Thyroid gland (tissue), 4 donors: ENCODE results near the gene NUBP1.

ENCODE experiments used
- POLR2A ChIP-seq, 2 donors: fragments of 450-650 bp; IDR thresholded peaks; one replicate each; pipeline ENCODE4 v1.6.1; 2017; ENCODE audit warnings: antibody characterized with exemption in 2 of 2, mild to moderate bottlenecking in 2 of 2, moderate library complexity in 1 of 2
- TF ChIP-seq, protein P1 (sequence below), 6 experiments: fragments of 200-600 bp in 3 of 6; fragments of 450-650 bp in 3 of 6; sonication (generic) in 3 of 6; IDR thresholded peaks; one replicate each; pipeline ENCODE4 v1.5.1; 2016 to 2019; ENCODE audit warnings: antibody characterized with exemption in 6 of 6, mild to moderate bottlenecking in 2 of 6, inconsistent platforms in 1 of 6, moderate library complexity in 1 of 6

GRCh38 chr16:10806698-10807097 is 63.1 kb downstream of the NUBP1 start:
- TF ChIP-seq, protein P1, sequence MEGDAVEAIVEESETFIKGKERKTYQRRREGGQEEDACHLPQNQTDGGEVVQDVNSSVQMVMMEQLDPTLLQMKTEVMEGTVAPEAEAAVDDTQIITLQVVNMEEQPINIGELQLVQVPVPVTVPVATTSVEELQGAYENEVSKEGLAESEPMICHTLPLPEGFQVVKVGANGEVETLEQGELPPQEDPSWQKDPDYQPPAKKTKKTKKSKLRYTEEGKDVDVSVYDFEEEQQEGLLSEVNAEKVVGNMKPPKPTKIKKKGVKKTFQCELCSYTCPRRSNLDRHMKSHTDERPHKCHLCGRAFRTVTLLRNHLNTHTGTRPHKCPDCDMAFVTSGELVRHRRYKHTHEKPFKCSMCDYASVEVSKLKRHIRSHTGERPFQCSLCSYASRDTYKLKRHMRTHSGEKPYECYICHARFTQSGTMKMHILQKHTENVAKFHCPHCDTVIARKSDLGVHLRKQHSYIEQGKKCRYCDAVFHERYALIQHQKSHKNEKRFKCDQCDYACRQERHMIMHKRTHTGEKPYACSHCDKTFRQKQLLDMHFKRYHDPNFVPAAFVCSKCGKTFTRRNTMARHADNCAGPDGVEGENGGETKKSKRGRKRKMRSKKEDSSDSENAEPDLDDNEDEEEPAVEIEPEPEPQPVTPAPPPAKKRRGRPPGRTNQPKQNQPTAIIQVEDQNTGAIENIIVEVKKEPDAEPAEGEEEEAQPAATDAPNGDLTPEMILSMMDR (IDR thresholded peaks at IDR 0.05) = no peak
- no peak for TF ChIP-seq POLR2A (IDR thresholded peaks at IDR 0.05)
